ENCODE results near the gene PPIB. TPM values are rescaled to one million over a fixed set of nuclear protein-coding genes. Genes with fewer than 3 reads are reported as not detected.

PPIB gene
- total RNA-seq, 1 donor from 2014 or later = 515 TPM

GRCh38 chr15:64166102-64166890, 3.5 kb upstream of the PPIB start:
- TF ChIP-seq CTCF (conservative IDR thresholded peaks at IDR 0.05; ENCODE audit: low read depth, low read length) = no peak
- H3K4me3 ChIP-seq (ENCODE audit: low read depth, low read length) = no peak overlapping the region
- no peak for DNase-seq (ENCODE audit: low read depth)

- DNase-seq (ENCODE audit: low read depth) = no peak
- H3K4me3 ChIP-seq (ENCODE audit: low read depth, low read length) = no peak overlapping the region
- no peak for TF ChIP-seq CTCF (conservative IDR thresholded peaks at IDR 0.05; ENCODE audit: low read depth, low read length)
Observed at GRCh38 chr15:64164436-64164835, 1.6 kb upstream of the PPIB start.

GRCh38 chr15:64163659-64164362, 989 bp upstream of the PPIB start:
- TF ChIP-seq CTCF (conservative IDR thresholded peaks at IDR 0.05; ENCODE audit: low read depth, low read length) = no peak
- H3K4me3 ChIP-seq (ENCODE audit: low read depth, low read length) = peak overlapping the region; percentile 46
- peak; percentile 55 for DNase-seq (ENCODE audit: low read depth)

GRCh38 chr15:64162478-64162868, 349 bp downstream of the PPIB start:
- DNase-seq (ENCODE audit: low read depth) = no peak
- H3K4me3 ChIP-seq (ENCODE audit: low read depth, low read length) = peak overlapping the region; percentile 77
- no peak for TF ChIP-seq CTCF (conservative IDR thresholded peaks at IDR 0.05; ENCODE audit: low read depth, low read length)

- no peak for TF ChIP-seq CTCF (conservative IDR thresholded peaks at IDR 0.05; ENCODE audit: low read depth, low read length)
- peak overlapping the region; percentile 77 for H3K4me3 ChIP-seq (ENCODE audit: low read depth, low read length)
- DNase-seq (ENCODE audit: low read depth) = no peak
Observed at GRCh38 chr15:64161688-64162477, 939 bp downstream of the PPIB start.

- no peak for TF ChIP-seq CTCF (conservative IDR thresholded peaks at IDR 0.05; ENCODE audit: low read depth, low read length)
- no peak overlapping the region for H3K4me3 ChIP-seq (ENCODE audit: low read depth, low read length)
- no peak for DNase-seq (ENCODE audit: low read depth)
Observed at GRCh38 chr15:64158363-64159134, 4.3 kb downstream of the PPIB start.

Measured in epithelial cell of proximal tubule (primary cell).